HG02588 (cell line): ENCODE measurements around the gene ALG9.

Source experiments
- ATAC-seq: cut with Tn5 transposase; IDR thresholded peaks from one replicate; pipeline ENCODE4 v1.9.1; 2021; ENCODE audit warnings: mild to moderate bottlenecking, moderate library complexity; ENCODE audit not compliant: unreplicated experiment

Gene ALG9

GRCh38 chr11:111736621-111737443 is 134.5 kb downstream of the ALG9 start:
- ATAC-seq, result no peak
